Measurements from ENCODE around the gene NELFA.

NELFA gene

GRCh38 chr4:1986578-1987210, 22.1 kb downstream of the NELFA start:
- H3K4me3 ChIP-seq (ENCODE audit: low read depth, low read length), result no peak overlapping the region
- no peaks in the 10 kb centered on the region for H3K4me1 ChIP-seq (ENCODE audit: control insufficient read depth, insufficient read depth, low read length)
- no peaks in the 10 kb centered on the region for H3K9me3 ChIP-seq (ENCODE audit: control insufficient read depth, insufficient read depth, low read depth, low read length)
- ChIA-PET POLR2A (no interaction called here), CTCF (interaction anchor here (1.1 kb wide), 1 partner anchor 23 kb away, joined by 3 read pairs; no protein-coding TSS in a partner anchor)
- TF ChIP-seq ZNF114 (tag by site-specific recombination; IDR thresholded peaks at IDR 0.05) (no peak), ZNF10 (tag by site-specific recombination; IDR thresholded peaks at IDR 0.05) (peak; percentile 44; the same call in 1 of the 2 replicates)
- H3K27ac ChIP-seq (ENCODE audit: extremely low read depth, low read depth, low read length), result no peak overlapping the region
- H3K36me3 ChIP-seq (ENCODE audit: control insufficient read depth in 2 of 2, insufficient read depth in 1 of 2, low read length in 2 of 2), result peaks cover 0 to 92% of the 10 kb centered on the region in 2 experiments; a peak in 1 of 3 replicates

GRCh38 chr4:1985780-1986577, 22.8 kb downstream of the NELFA start:
- no peak overlapping the region for H3K27ac ChIP-seq (ENCODE audit: extremely low read depth, low read depth, low read length)
- POLR2A ChIA-PET, result no interaction called here
- CTCF ChIA-PET, result interaction anchor here (1.1 kb wide), 1 partner anchor 24 kb away, joined by 3 read pairs; no protein-coding TSS in a partner anchor

GRCh38 chr4:1985294-1985693, 23.5 kb downstream of the NELFA start:
- Histone ChIP-seq H3K36me3 (ENCODE audit: control insufficient read depth in 2 of 2, insufficient read depth in 1 of 2, low read length in 2 of 2) (peaks cover 0 to 93% of the 10 kb centered on the region in 2 experiments; a peak in 1 of 3 replicates), H3K4me1 (ENCODE audit: control insufficient read depth, insufficient read depth, low read length) (no peaks in the 10 kb centered on the region), H3K4me3 (ENCODE audit: low read depth, low read length) (no peak overlapping the region), H3K9me3 (ENCODE audit: control insufficient read depth, insufficient read depth, low read depth, low read length) (no peaks in the 10 kb centered on the region), H3K27ac (ENCODE audit: extremely low read depth, low read depth, low read length) (no peak overlapping the region)
- POLR2A ChIA-PET, result no interaction called here
- CTCF ChIA-PET, result interaction anchor here (1.1 kb wide), 1 partner anchor 24 kb away, joined by 3 read pairs; no protein-coding TSS in a partner anchor
- TF ChIP-seq GFI1B (tag by site-specific recombination; IDR thresholded peaks at IDR 0.05) (no peak), ZNF707 (tag by site-specific recombination; IDR thresholded peaks at IDR 0.05) (no peak)

More at GRCh38 chr4:1985780-1986577, 22.8 kb downstream of the NELFA start:
- Histone ChIP-seq H3K9me3 (ENCODE audit: control insufficient read depth, insufficient read depth, low read depth, low read length) (no peaks in the 10 kb centered on the region), H3K4me3 (ENCODE audit: low read depth, low read length) (no peak overlapping the region), H3K4me1 (ENCODE audit: control insufficient read depth, insufficient read depth, low read length) (no peaks in the 10 kb centered on the region), H3K36me3 (ENCODE audit: control insufficient read depth in 2 of 2, insufficient read depth in 1 of 2, low read length in 2 of 2) (peaks cover 0 to 93% of the 10 kb centered on the region in 2 experiments; a peak in 1 of 3 replicates)
- TF ChIP-seq ZNF132 (tag by site-specific recombination; IDR thresholded peaks at IDR 0.05; ENCODE audit: borderline replicate concordance) (no peak), ZFP69B (tag by site-specific recombination; IDR thresholded peaks at IDR 0.05) (no peak), OVOL3 (tag by site-specific recombination; IDR thresholded peaks at IDR 0.05) (no peak), ZEB2 (tag by site-specific recombination; IDR thresholded peaks at IDR 0.05) (no peak), KLF7 (tag by site-specific recombination; IDR thresholded peaks at IDR 0.05; ENCODE audit: borderline replicate concordance) (no peak), ZNF658 (tag by site-specific recombination; IDR thresholded peaks at IDR 0.05) (no peak), ZNF449 (tag by site-specific recombination; IDR thresholded peaks at IDR 0.05) (no peak), ZNF366 (tag by site-specific recombination; conservative IDR thresholded peaks at IDR 0.05) (no peak), RBAK (tag by site-specific recombination; IDR thresholded peaks at IDR 0.05) (no peak), ZBTB49 (tag by site-specific recombination; IDR thresholded peaks at IDR 0.05; ENCODE audit: low read depth) (no peak), GLI2 (tag by site-specific recombination; IDR thresholded peaks at IDR 0.05; ENCODE audit: borderline replicate concordance, low read depth) (no peak), ZNF707 (tag by site-specific recombination; IDR thresholded peaks at IDR 0.05) (no peak)

Data from HEK293 (cell line).